WTC11 (cell line): ENCODE measurements around the gene SYNJ2. TPM values are rescaled to one million over a fixed set of nuclear protein-coding genes. Genes with fewer than 3 reads are reported as not detected.

Experiments
- ATAC-seq: fragments of 200-7000 bp; cut with Tn5 transposase; 2 replicates; pipeline ENCODE4 v1.10.0; 2021; ENCODE audit warnings: mild to moderate bottlenecking, moderate library complexity
- CTCF ChIA-PET: fragments of 300-600 bp; sonication (Branson Sonifier 250); formaldehyde crosslinking; loops from one replicate; lab custom pipeline; 2021; ENCODE audit warnings: antibody characterized with exemption; lab: Charles Lee
- POLR2A ChIA-PET: fragments of 350-600 bp; sonication (Branson Sonifier 250); formaldehyde crosslinking; loops from one replicate; lab custom pipeline; 2021; ENCODE audit warnings: antibody characterized with exemption; lab: Charles Lee
- DNase-seq: peaks from one replicate; pipeline ENCODE4 v3.0.0; 2021; ENCODE audit warnings: low spot score
- H3K27ac Mint-ChIP-seq: 2 replicates; pipeline ENCODE4 v1.8.0; 2021; ENCODE audit warnings: mixed read lengths
- H3K27me3 Mint-ChIP-seq: 2 replicates; pipeline ENCODE4 v1.8.0; 2021; ENCODE audit warnings: low read depth, mild to moderate bottlenecking, moderate library complexity, mixed read lengths
- H3K36me3 Mint-ChIP-seq: 2 replicates; pipeline ENCODE4 v1.8.0; 2021; ENCODE audit warnings: mixed read lengths
- H3K4me1 Mint-ChIP-seq: 2 replicates; pipeline ENCODE4 v1.8.0; 2022; ENCODE audit warnings: mixed read lengths
- H3K4me3 Mint-ChIP-seq: 2 replicates; pipeline ENCODE4 v1.8.0; 2021; ENCODE audit warnings: mild to moderate bottlenecking, moderate library complexity, mixed read lengths
- H3K9me3 Mint-ChIP-seq: 2 replicates; pipeline ENCODE4 v1.8.0; 2021; ENCODE audit warnings: mixed read lengths
- ATF1 ChIP-seq: sonication (generic); formaldehyde crosslinking; IDR thresholded peaks from 2 replicates; pipeline ENCODE4 v1.8.1; 2023; ENCODE audit warnings: mild to moderate bottlenecking, moderate library complexity, missing genetic modification reagents
- E2F1 ChIP-seq: sonication (generic); formaldehyde crosslinking; IDR thresholded peaks from 2 replicates; pipeline ENCODE4 v1.8.0; 2022; ENCODE audit warnings: mild to moderate bottlenecking, missing genetic modification reagents
- E2F4 ChIP-seq: sonication (generic); formaldehyde crosslinking; IDR thresholded peaks from 2 replicates; pipeline ENCODE4 v1.8.1; 2022; ENCODE audit warnings: low read depth, mild to moderate bottlenecking, moderate library complexity, missing genetic modification reagents, borderline replicate concordance
- E2F5 ChIP-seq: sonication (generic); formaldehyde crosslinking; IDR thresholded peaks from 2 replicates; pipeline ENCODE4 v1.8.1; 2022; ENCODE audit warnings: mild to moderate bottlenecking, moderate library complexity, missing genetic modification reagents
- ESRRA ChIP-seq: sonication (generic); formaldehyde crosslinking; IDR thresholded peaks from 2 replicates; pipeline ENCODE4 v1.8.1; 2022; ENCODE audit warnings: mild to moderate bottlenecking, missing genetic modification reagents, borderline replicate concordance
- FOXJ3 ChIP-seq: sonication (generic); formaldehyde crosslinking; IDR thresholded peaks from 2 replicates; pipeline ENCODE4 v1.9.0; 2021; ENCODE audit warnings: missing genetic modification reagents, mild to moderate bottlenecking, borderline replicate concordance
- FOXP1 ChIP-seq: sonication (generic); formaldehyde crosslinking; IDR thresholded peaks from 2 replicates; pipeline ENCODE4 v1.8.0; 2022; ENCODE audit warnings: missing genetic modification reagents, mild to moderate bottlenecking, moderate library complexity, borderline replicate concordance
- GRHL2 ChIP-seq: fragments of 250-450 bp; sonication (Bioruptor Pico); IDR thresholded peaks from 2 replicates; pipeline ENCODE4 v1.8.0; 2022; ENCODE audit warnings: mild to moderate bottlenecking, moderate library complexity; ENCODE audit not compliant: insufficient replicate concordance, severe bottlenecking
- GTF2I ChIP-seq: fragments of 250-450 bp; sonication (Bioruptor Pico); conservative IDR thresholded peaks from 2 replicates; pipeline ENCODE4 v1.4.0; 2021; ENCODE audit warnings: mild to moderate bottlenecking
- MYBL2 ChIP-seq: sonication (generic); formaldehyde crosslinking; IDR thresholded peaks from 2 replicates; pipeline ENCODE4 v1.8.1; 2023; ENCODE audit warnings: mild to moderate bottlenecking, moderate library complexity, missing genetic modification reagents
- NR1H2 ChIP-seq: sonication (generic); formaldehyde crosslinking; IDR thresholded peaks from 2 replicates; pipeline ENCODE4 v1.9.0; 2021; ENCODE audit warnings: mild to moderate bottlenecking, moderate library complexity, missing genetic modification reagents
- NR2C2 ChIP-seq: sonication (generic); formaldehyde crosslinking; IDR thresholded peaks from 2 replicates; pipeline ENCODE4 v1.8.0; 2022; ENCODE audit warnings: mild to moderate bottlenecking, missing genetic modification reagents
- PRDM15 ChIP-seq: sonication (generic); formaldehyde crosslinking; IDR thresholded peaks from 2 replicates; pipeline ENCODE4 v1.8.0; 2022; ENCODE audit warnings: missing genetic modification reagents
- PRRX2 ChIP-seq: fragments of 250-450 bp; sonication (Bioruptor Pico); IDR thresholded peaks from 2 replicates; pipeline ENCODE4 v1.8.0; 2021; ENCODE audit warnings: mild to moderate bottlenecking
- RORB ChIP-seq: fragments of 250-450 bp; sonication (Bioruptor Pico); IDR thresholded peaks from 2 replicates; pipeline ENCODE4 v1.9.0; 2021; ENCODE audit warnings: mild to moderate bottlenecking
- SP1 ChIP-seq: sonication (generic); formaldehyde crosslinking; conservative IDR thresholded peaks from 2 replicates; pipeline ENCODE4 v1.8.1; 2022; ENCODE audit warnings: missing genetic modification reagents
- TEAD4 ChIP-seq: sonication (generic); formaldehyde crosslinking; IDR thresholded peaks from 2 replicates; pipeline ENCODE4 v1.8.0; 2022; ENCODE audit warnings: mild to moderate bottlenecking, missing genetic modification reagents
- ZMAT4 ChIP-seq: fragments of 250-450 bp; sonication (Bioruptor Pico); IDR thresholded peaks from 2 replicates; pipeline ENCODE4 v1.9.0; 2021; ENCODE audit warnings: mild to moderate bottlenecking
- ZNF138 ChIP-seq: sonication (generic); formaldehyde crosslinking; conservative IDR thresholded peaks from 2 replicates; pipeline ENCODE4 v1.8.1; 2022; ENCODE audit warnings: mild to moderate bottlenecking, moderate library complexity, missing genetic modification reagents
- total RNA-seq: library from RNA; stranded (reverse); gene quantifications from 3 replicates; pipeline ENCODE4 v1.2.3, GENCODE V29; 2021

The SYNJ2 gene
- total RNA-seq, 1 experiment from 2014 or later = 15.3 TPM

- H3K27me3 Mint-ChIP-seq = no peaks in the 10 kb centered on the region
- H3K9me3 Mint-ChIP-seq = peaks cover 26% of the 10 kb centered on the region
- no peak for DNase-seq
- no peak for TF ChIP-seq E2F4 (CRISPR knock-in tag)
- H3K27ac Mint-ChIP-seq = no peak overlapping the region
- ChIA-PET POLR2A (no interaction called here), CTCF (interaction anchor here (1.0 to 3.5 kb wide), 2 partner anchors 11 to 34 kb away, joined by 3 to 21 read pairs; no protein-coding TSS in a partner anchor)
- H3K4me3 Mint-ChIP-seq = no peak overlapping the region
- ATAC-seq = no peak
- H3K4me1 Mint-ChIP-seq = peaks cover 25% of the 10 kb centered on the region
- peaks cover 16% of the 10 kb centered on the region for H3K36me3 Mint-ChIP-seq
Observed at GRCh38 chr6:158015188-158015506, 33.5 kb downstream of the SYNJ2 start.

GRCh38 chr6:158016571-158017383, 35.1 kb downstream of the SYNJ2 start:
- no peaks in the 10 kb centered on the region for H3K27me3 Mint-ChIP-seq
- CTCF ChIA-PET = interaction anchor here (0.7 to 3.5 kb wide), 2 partner anchors 9 to 226 kb away, joined by 6 to 21 read pairs; no protein-coding TSS in a partner anchor
- TF ChIP-seq NR1H2 (no peak), E2F1 (CRISPR knock-in tag) (no peak), ZNF138 (CRISPR knock-in tag) (no peak), SP1 (no peak), TEAD4 (CRISPR knock-in tag) (no peak), ZMAT4 (CRISPR knock-in tag) (no peak), PRRX2 (CRISPR knock-in tag) (no peak), GRHL2 (CRISPR knock-in tag) (no peak), GTF2I (CRISPR knock-in tag) (no peak)
- POLR2A ChIA-PET = interaction anchor here (0.5 kb wide), 1 partner anchor 17 kb away, joined by 3 read pairs; no protein-coding TSS in a partner anchor
- H3K36me3 Mint-ChIP-seq = peaks cover 17% of the 10 kb centered on the region
- no peak overlapping the region for H3K4me3 Mint-ChIP-seq
- peaks cover 18% of the 10 kb centered on the region for H3K4me1 Mint-ChIP-seq
- ATAC-seq = no peak
- DNase-seq = no peak
- H3K27ac Mint-ChIP-seq = no peak overlapping the region
- peaks cover 14% of the 10 kb centered on the region for H3K9me3 Mint-ChIP-seq

- Mint-ChIP-seq H3K36me3 (peaks cover 11% of the 10 kb centered on the region), H3K4me3 (no peak overlapping the region), H3K9me3 (0 out of 2 replicates have a peak, but pooled peaks cover 7% of the 10 kb centered on the region), H3K4me1 (peaks cover 18% of the 10 kb centered on the region), H3K27ac (no peak overlapping the region), H3K27me3 (no peaks in the 10 kb centered on the region)
- DNase-seq (no peak), ATAC-seq (no peak)
- CTCF ChIA-PET = interaction anchor here (0.7 to 3.5 kb wide), 2 partner anchors 9 to 225 kb away, joined by 6 to 21 read pairs; no protein-coding TSS in a partner anchor
- POLR2A ChIA-PET = no interaction called here
- TF ChIP-seq E2F1 (CRISPR knock-in tag) = no peak
- no peak for TF ChIP-seq MYBL2 (CRISPR knock-in tag)
- TF ChIP-seq NR2C2 (CRISPR knock-in tag) = no peak
- no peak for TF ChIP-seq SP1
- TF ChIP-seq FOXJ3 (CRISPR knock-in tag) = no peak
- no peak for TF ChIP-seq E2F5 (CRISPR knock-in tag)
- TF ChIP-seq ESRRA (CRISPR knock-in tag) = no peak
- no peak for TF ChIP-seq ATF1 (CRISPR knock-in tag)
- TF ChIP-seq PRDM15 = no peak
- TF ChIP-seq RORB (CRISPR knock-in tag) = no peak
- TF ChIP-seq FOXP1 (CRISPR knock-in tag) = no peak
Observed at GRCh38 chr6:158017621-158018040, 36.0 kb downstream of the SYNJ2 start.
